CD4-positive, CD25-positive, alpha-beta regulatory T cell (primary cell): ENCODE measurements around the gene NXT1. TPM values are rescaled to one million over a fixed set of nuclear protein-coding genes. Genes with fewer than 3 reads are reported as not detected.

Experiments used
- ATAC-seq, 2 donors: fragments of 150-1000 bp; cut with Tn5 transposase; one replicate each; pipeline ENCODE4 v1.10.0; 2021; ENCODE audit warnings: low read depth in 2 of 2, moderate number of reproducible peaks in 2 of 2, moderate library complexity in 1 of 2
- DNase-seq, 3 donors: peaks; one replicate each; pipeline versions ENCODE4 v3.0.0 to v3.0.0-alpha.2; 2012 to 2022; ENCODE audit warnings: mixed read lengths in 1 of 3
- H3K27ac ChIP-seq: one replicate; pipeline ENCODE4 v1.7.0; 2013; ENCODE audit warnings: mild to moderate bottlenecking, low read length; ENCODE audit not compliant: insufficient read depth, poor library complexity, severe bottlenecking
- H3K27me3 ChIP-seq: one replicate; pipeline ENCODE4 v1.7.0; 2013; ENCODE audit warnings: low read length; ENCODE audit not compliant: control insufficient read depth, insufficient read depth
- H3K36me3 ChIP-seq: one replicate; pipeline ENCODE4 v1.7.0; 2013; ENCODE audit warnings: mild to moderate bottlenecking, low read length, moderate library complexity; ENCODE audit not compliant: control insufficient read depth, insufficient read depth
- H3K4me1 ChIP-seq: 2 replicates; pipeline ENCODE4 v1.7.0; 2013; ENCODE audit warnings: mild to moderate bottlenecking, low read length; ENCODE audit not compliant: insufficient read depth, control insufficient read depth, poor library complexity, severe bottlenecking
- H3K4me3 ChIP-seq: one replicate; pipeline ENCODE4 v1.7.0; 2013; ENCODE audit warnings: low read depth, mild to moderate bottlenecking, low read length, moderate library complexity
- H3K9me3 ChIP-seq, 2 experiments: 1 replicate in 1 of 2; 2 replicates in 1 of 2; pipeline ENCODE4 v1.7.0; 2013; ENCODE audit warnings: low read length in 2 of 2, mild to moderate bottlenecking in 1 of 2, moderate library complexity in 1 of 2; ENCODE audit not compliant: control insufficient read depth in 2 of 2
- H3K27ac Mint-ChIP-seq, 3 donors: one replicate each; pipeline ENCODE4 v1.8.0; 2020 to 2022; ENCODE audit warnings: mild to moderate bottlenecking in 3 of 3, mixed read lengths in 3 of 3, moderate library complexity in 2 of 3
- H3K27me3 Mint-ChIP-seq: one replicate; pipeline ENCODE4 v1.8.0; 2022; ENCODE audit warnings: mild to moderate bottlenecking, mixed read lengths
- H3K36me3 Mint-ChIP-seq: one replicate; pipeline ENCODE4 v1.8.0; 2020; ENCODE audit warnings: mixed read lengths
- H3K4me1 Mint-ChIP-seq, 4 donors: one replicate each; pipeline ENCODE4 v1.8.0; 2020 to 2022; ENCODE audit warnings: mixed read lengths in 4 of 4, mild to moderate bottlenecking in 1 of 4
- H3K4me3 Mint-ChIP-seq, 4 donors: one replicate each; pipeline ENCODE4 v1.8.0; 2020 to 2022; ENCODE audit warnings: mild to moderate bottlenecking in 4 of 4, mixed read lengths in 4 of 4, moderate library complexity in 3 of 4
- H3K9me3 Mint-ChIP-seq, 7 donors: one replicate each; pipeline ENCODE4 v1.8.0; 2020 to 2022; ENCODE audit warnings: mixed read lengths in 7 of 7, mild to moderate bottlenecking in 3 of 7, moderate library complexity in 2 of 7
- polyA plus RNA-seq, 4 donors: library from polyadenylated mRNA; unstranded; fragments of 300-500 nt; fragmentation: Illumina TruSeq; gene quantifications; one replicate each; pipeline ENCODE4 v1.2.3, GENCODE V29; 2021
- total RNA-seq: library from RNA; stranded (reverse); gene quantifications from one replicate; pipeline ENCODE4 v1.2.3, GENCODE V29; 2022

The NXT1 gene
- total and polyA plus RNA-seq, 5 donors from 2014 or later: 41.5 to 71.5 (median 52.3) TPM

GRCh38 chr20:23396950-23397627 is 46.5 kb downstream of the NXT1 start:
- DNase-seq: no peak
- Histone ChIP-seq H3K4me1 (peaks cover 9% of the 10 kb centered on the region), H3K9me3 (no peaks in the 10 kb centered on the region), H3K27me3 (no peaks in the 10 kb centered on the region), H3K27ac (no peak overlapping the region), H3K36me3 (peaks cover 42% of the 10 kb centered on the region), H3K4me3 (no peak overlapping the region)
- Mint-ChIP-seq H3K4me3 (no peak overlapping the region), H3K27ac (peak overlapping the region in 2 of 3 donors; percentile 12 to 65), H3K27me3 (no peaks in the 10 kb centered on the region), H3K4me1 (peaks cover 4 to 30% (median 18%) of the 10 kb centered on the region in 4 donors), H3K36me3 (peaks cover 30% of the 10 kb centered on the region), H3K9me3 (no peaks in the 10 kb centered on the region)
- ATAC-seq: no peak

GRCh38 chr20:23397961-23398360 is 47.4 kb downstream of the NXT1 start:
- peaks cover 9% of the 10 kb centered on the region for H3K4me1 ChIP-seq
- H3K27me3 ChIP-seq: no peaks in the 10 kb centered on the region
- peak overlapping the region in 2 of 3 donors; percentile 65 to 67 for H3K27ac Mint-ChIP-seq
- H3K4me3 Mint-ChIP-seq: peak overlapping the region in 1 of 4 donors; percentile 44
- no peaks in the 10 kb centered on the region for H3K27me3 Mint-ChIP-seq
- no peak for ATAC-seq
- H3K27ac ChIP-seq: no peak overlapping the region
- H3K4me1 Mint-ChIP-seq: peaks cover 9 to 30% (median 18%) of the 10 kb centered on the region in 4 donors
- peaks cover 43% of the 10 kb centered on the region for H3K36me3 ChIP-seq
- H3K9me3 Mint-ChIP-seq: no peaks in the 10 kb centered on the region
- peak in 1 of 3 donors; percentile 43 for DNase-seq
- H3K9me3 ChIP-seq: no peaks in the 10 kb centered on the region
- peaks cover 31% of the 10 kb centered on the region for H3K36me3 Mint-ChIP-seq
- H3K4me3 ChIP-seq: no peak overlapping the region

GRCh38 chr20:23399568-23400241 is 49.1 kb downstream of the NXT1 start:
- H3K27ac ChIP-seq: no peak overlapping the region
- Mint-ChIP-seq H3K9me3 (no peaks in the 10 kb centered on the region), H3K36me3 (peaks cover 17% of the 10 kb centered on the region), H3K27ac (peak overlapping the region in 2 of 3 donors; percentile 7 to 59), H3K4me1 (peaks cover 15 to 32% (median 19%) of the 10 kb centered on the region in 4 donors), H3K4me3 (no peak overlapping the region), H3K27me3 (no peaks in the 10 kb centered on the region)
- H3K36me3 ChIP-seq: peaks cover 25% of the 10 kb centered on the region
- peak; percentile 60 to 63 for ATAC-seq
- no peaks in the 10 kb centered on the region for H3K27me3 ChIP-seq
- no peaks in the 10 kb centered on the region for H3K9me3 ChIP-seq
- H3K4me1 ChIP-seq: peaks cover 9% of the 10 kb centered on the region
- no peak overlapping the region for H3K4me3 ChIP-seq
- peak in 1 of 3 donors; percentile 71 for DNase-seq

GRCh38 chr20:23401051-23401450 is 50.5 kb downstream of the NXT1 start:
- DNase-seq (no peak), ATAC-seq (no peak)
- Histone ChIP-seq H3K27me3 (no peaks in the 10 kb centered on the region), H3K4me3 (no peak overlapping the region), H3K4me1 (peaks cover 9% of the 10 kb centered on the region), H3K9me3 (no peaks in the 10 kb centered on the region), H3K27ac (no peak overlapping the region), H3K36me3 (peaks cover 19% of the 10 kb centered on the region)
- Mint-ChIP-seq H3K27me3 (no peaks in the 10 kb centered on the region), H3K9me3 (no peaks in the 10 kb centered on the region), H3K36me3 (peaks cover 13% of the 10 kb centered on the region), H3K4me1 (peaks cover 16 to 40% (median 24%) of the 10 kb centered on the region in 4 donors), H3K4me3 (no peak overlapping the region), H3K27ac (no peak overlapping the region)

- no peaks in the 10 kb centered on the region for H3K9me3 Mint-ChIP-seq
- no peaks in the 10 kb centered on the region for H3K27me3 Mint-ChIP-seq
- H3K36me3 ChIP-seq: peaks cover 13% of the 10 kb centered on the region
- H3K36me3 Mint-ChIP-seq: peaks cover 8% of the 10 kb centered on the region
- DNase-seq (no peak), ATAC-seq (no peak)
- H3K4me1 ChIP-seq: peaks cover 22% of the 10 kb centered on the region
- H3K4me3 ChIP-seq: no peak overlapping the region
- H3K9me3 ChIP-seq: no peaks in the 10 kb centered on the region
- H3K27ac Mint-ChIP-seq: peak overlapping the region in 1 of 3 donors; percentile 43
- no peaks in the 10 kb centered on the region for H3K27me3 ChIP-seq
- H3K4me1 Mint-ChIP-seq: peaks cover 29 to 56% (median 35%) of the 10 kb centered on the region in 4 donors
- no peak overlapping the region for H3K4me3 Mint-ChIP-seq
- no peak overlapping the region for H3K27ac ChIP-seq
Observed at GRCh38 chr20:23403751-23404150, 53.2 kb downstream of the NXT1 start.

GRCh38 chr20:23404196-23404595 is 53.6 kb downstream of the NXT1 start:
- peak overlapping the region in 1 of 3 donors; percentile 43 for H3K27ac Mint-ChIP-seq
- peaks cover 13% of the 10 kb centered on the region for H3K36me3 ChIP-seq
- peaks cover 5% of the 10 kb centered on the region for H3K36me3 Mint-ChIP-seq

More at GRCh38 chr20:23404196-23404595, 53.6 kb downstream of the NXT1 start:
- peaks cover 25 to 56% (median 37%) of the 10 kb centered on the region in 4 donors for H3K4me1 Mint-ChIP-seq
- no peak for DNase-seq
- Histone ChIP-seq H3K9me3 (no peaks in the 10 kb centered on the region), H3K27ac (no peak overlapping the region), H3K4me3 (no peak overlapping the region), H3K4me1 (peaks cover 22% of the 10 kb centered on the region), H3K27me3 (no peaks in the 10 kb centered on the region)
- H3K4me3 Mint-ChIP-seq: no peak overlapping the region
- no peaks in the 10 kb centered on the region for H3K27me3 Mint-ChIP-seq
- no peaks in the 10 kb centered on the region for H3K9me3 Mint-ChIP-seq
- ATAC-seq: no peak
